Measurements from ENCODE around the gene CPNE7. TPM values are rescaled to one million over a fixed set of nuclear protein-coding genes. Genes with fewer than 3 reads are reported as not detected.
A peak's percentile ranks its signal among the peaks of the same experiment; 100 is the strongest.

The CPNE7 gene
- total and polyA plus RNA-seq, 9 of the 15 experiments (the other 6 are each of a cell fraction or from before 2014, with no cell fraction given), result 0.30 to 73.4 (median 32.7) TPM

GRCh38 chr16:89560378-89561141 is 15.0 kb upstream of the CPNE7 start, which contains the start of gene RPL13 (continued):
- TF ChIP-seq PRDM10 (IDR thresholded peaks at IDR 0.05; ENCODE audit: partially characterized antibody) (no peak), SIN3A (IDR thresholded peaks at IDR 0.05; ENCODE audit: borderline replicate concordance in 2 of 2, control insufficient read depth in 1 of 2, low read depth in 2 of 2, low read length in 2 of 2) (0 out of 4 replicates have a peak, but pooled peaks have one; percentile 4 to 18), ZNF282 (CRISPR knock-in tag; IDR thresholded peaks at IDR 0.05) (no peak), NR0B1 (IDR thresholded peaks at IDR 0.05; ENCODE audit: partially characterized antibody) (no peak), POLR2B (IDR thresholded peaks at IDR 0.05; ENCODE audit: low read depth, partially characterized antibody) (peak; percentile 99), ZBTB33 (CRISPR knock-in tag; IDR thresholded peaks at IDR 0.05) (peak; percentile 35; the same call in 1 of the 2 replicates), SFPQ (IDR thresholded peaks at IDR 0.05; ENCODE audit: low read depth, low read length) (no peak), ZBTB12 (CRISPR knock-in tag; IDR thresholded peaks at IDR 0.05) (peak; percentile 59), RBM25 (IDR thresholded peaks at IDR 0.05; ENCODE audit: low read depth, low read length, severe bottlenecking) (no peak), RAD51 (IDR thresholded peaks at IDR 0.05; ENCODE audit: borderline replicate concordance, low read depth) (no peak), TCF7L2 (IDR thresholded peaks at IDR 0.05; ENCODE audit: low read depth, low read length) (no peak), ZFP30 (CRISPR knock-in tag; IDR thresholded peaks at IDR 0.05; ENCODE audit: borderline replicate concordance) (no peak), CAMTA2 (CRISPR knock-in tag; conservative IDR thresholded peaks at IDR 0.05) (no peak), ARHGAP35 (IDR thresholded peaks at IDR 0.05; ENCODE audit: partially characterized antibody) (no peak), CC2D1A (IDR thresholded peaks at IDR 0.05) (no peak), TBP (optimal IDR thresholded peaks at IDR 0.05; ENCODE audit: low read depth, low read length) (no peak)

Data from K562 (cell line).